B cell (primary cell): Measurements from ENCODE around the gene C20orf144. TPM values are rescaled to one million over a fixed set of nuclear protein-coding genes. Genes with fewer than 3 reads are reported as not detected.

Experiments
- ATAC-seq: fragments of 200-7000 bp; cut with Tn5 transposase; one replicate; pipeline ENCODE4 v1.10.0; 2021; ENCODE audit warnings: low read depth, mild to moderate bottlenecking, moderate number of reproducible peaks, moderate library complexity
- CTCF ChIA-PET: fragments of 350-600 bp; sonication (Branson Sonifier 250); formaldehyde crosslinking; loops from one replicate; lab custom pipeline; 2021; ENCODE audit warnings: antibody characterized with exemption, inconsistent platforms; lab: Charles Lee
- POLR2A ChIA-PET: fragments of 350-600 bp; sonication (Branson Sonifier 250); formaldehyde crosslinking; loops from one replicate; lab custom pipeline; 2021; ENCODE audit warnings: antibody characterized with exemption; lab: Charles Lee
- DNase-seq: peaks from one replicate; pipeline ENCODE4 v3.0.0; 2013
- H2AFZ ChIP-seq: 2 replicates; pipeline ENCODE4 v1.6.1; 2012; ENCODE audit warnings: mild to moderate bottlenecking, low read depth, low read length; ENCODE audit not compliant: insufficient read depth, poor library complexity, severe bottlenecking
- H3K27ac ChIP-seq, 2 donors: 1 replicate in 1 of 2; 2 replicates in 1 of 2; pipeline ENCODE4 v1.5.1; 2012 to 2013; ENCODE audit warnings: low read length in 2 of 2, mild to moderate bottlenecking in 2 of 2, moderate library complexity in 1 of 2
- H3K27me3 ChIP-seq, 4 experiments: fragments of 200-600 bp in 1 of 4; sonication (generic) in 1 of 4; replicated peaks in 1 of 4; 1 replicate in 2 of 4; 2 replicates in 2 of 4; pipeline versions ENCODE4 v1.6.1 to v1.7.0; 2013 to 2016; ENCODE audit warnings: low read length in 3 of 4, mild to moderate bottlenecking in 2 of 4, mixed read lengths in 1 of 4, moderate library complexity in 1 of 4; ENCODE audit not compliant: insufficient read depth in 4 of 4, control insufficient read depth in 3 of 4; ENCODE audit errors: control extremely low read depth in 1 of 4
- H3K36me3 ChIP-seq, 2 experiments: replicated peaks in 1 of 2; 1 replicate in 1 of 2; 2 replicates in 1 of 2; pipeline versions ENCODE4 v1.6.1 to v1.7.1; 2013; ENCODE audit warnings: low read length in 1 of 2; ENCODE audit not compliant: insufficient read depth in 2 of 2, control insufficient read depth in 1 of 2; ENCODE audit errors: control extremely low read depth in 1 of 2, extremely low read depth in 1 of 2
- H3K4me1 ChIP-seq, 2 donors: fragments of 200-600 bp in 1 of 2; sonication (generic) in 1 of 2; 1 replicate in 1 of 2; 2 replicates in 1 of 2; pipeline versions ENCODE4 v1.5.1 to v1.6.1; 2013 to 2017; ENCODE audit warnings: low read length in 2 of 2; ENCODE audit not compliant: control insufficient read depth in 2 of 2, insufficient read depth in 2 of 2
- H3K4me2 ChIP-seq: replicated peaks from 2 replicates; pipeline ENCODE3; 2012; ENCODE audit warnings: mild to moderate bottlenecking, low read depth, low read length; ENCODE audit not compliant: poor library complexity, severe bottlenecking
- H3K4me3 ChIP-seq, 5 experiments: fragments of 200-600 bp in 1 of 5; sonication (generic) in 1 of 5; 1 replicate in 3 of 5; 2 replicates in 2 of 5; pipeline versions ENCODE4 v1.5.1 to v1.7.0; 2011 to 2016; ENCODE audit warnings: low read length in 4 of 5, mild to moderate bottlenecking in 4 of 5, low read depth in 2 of 5, control low read depth in 1 of 5, moderate library complexity in 1 of 5; ENCODE audit not compliant: insufficient read depth in 1 of 5; ENCODE audit errors: control extremely low read depth in 1 of 5, extremely low read depth in 1 of 5
- H3K79me2 ChIP-seq: fragments of 200-600 bp; sonication (generic); one replicate; pipeline ENCODE4 v1.6.0; 2016; ENCODE audit warnings: low read length; ENCODE audit not compliant: control insufficient read depth, insufficient read depth
- H3K9ac ChIP-seq: fragments of 200-600 bp; sonication (generic); 2 replicates; pipeline ENCODE4 v1.6.1; 2017; ENCODE audit warnings: mild to moderate bottlenecking, low read length, moderate library complexity
- H3K9me3 ChIP-seq, 3 donors: one replicate each; pipeline versions ENCODE4 v1.6.1 to v1.7.1; 2013; ENCODE audit warnings: low read length in 2 of 3; ENCODE audit not compliant: control insufficient read depth in 2 of 3, insufficient read depth in 1 of 3; ENCODE audit errors: control extremely low read depth in 1 of 3
- H4K20me1 ChIP-seq: 2 replicates; pipeline ENCODE4 v1.6.0; 2012; ENCODE audit warnings: mild to moderate bottlenecking, low read length; ENCODE audit not compliant: insufficient read depth, control insufficient read depth, poor library complexity, severe bottlenecking
- H3K27ac Mint-ChIP-seq: one replicate; pipeline ENCODE4 v1.8.0; 2021; ENCODE audit warnings: mixed read lengths
- H3K27me3 Mint-ChIP-seq: one replicate; pipeline ENCODE4 v1.8.0; 2021; ENCODE audit warnings: mixed read lengths
- H3K4me1 Mint-ChIP-seq: one replicate; pipeline ENCODE4 v1.8.0; 2021; ENCODE audit warnings: mixed read lengths
- H3K4me3 Mint-ChIP-seq: one replicate; pipeline ENCODE4 v1.8.0; 2021; ENCODE audit warnings: mixed read lengths
- H3K9me3 Mint-ChIP-seq: one replicate; pipeline ENCODE4 v1.8.0; 2022; ENCODE audit warnings: mixed read lengths; ENCODE audit not compliant: insufficient read depth
- CTCF ChIP-seq: fragments of 200-600 bp; IDR thresholded peaks from one replicate; pipeline ENCODE4 v1.8.0; 2022; ENCODE audit warnings: antibody characterized with exemption, mild to moderate bottlenecking
- EZH2 ChIP-seq: IDR thresholded peaks from 2 replicates; pipeline ENCODE4 v1.6.1; 2012; ENCODE audit warnings: borderline replicate concordance, low read depth, mild to moderate bottlenecking, moderate library complexity, low read length; ENCODE audit not compliant: insufficient read depth, poor library complexity, severe bottlenecking
- WGBS: methylation state at CpG from one replicate; pipeline ENCODE4 v1.1.5; 2013; ENCODE audit warnings: missing lambda C conversion rate; ENCODE audit not compliant: insufficient coverage; 5-methylcytosine and 5-hydroxymethylcytosine counted together
- intact Hi-C: fragments of 100-400 bp; cut with micrococcal nuclease; formaldehyde crosslinking; loops from one replicate; pipeline ENCODE4 v1.10.0; 2022
- polyA plus RNA-seq: library from polyadenylated mRNA; depleted of rRNA; stranded (reverse); fragments of >200 nt; gene quantifications from 2 replicates; pipeline ENCODE4 v1.2.3, GENCODE V29; 2012
- total RNA-seq, 2 donors: library from RNA; stranded (reverse); fragments of 120-200 nt in 1 of 2; gene quantifications; 1 replicate in 1 of 2; 2 replicates in 1 of 2; pipeline versions ENCODE4 v1.2.3 to v1.2.4, GENCODE V29; 2013 to 2022

C20orf144 gene
- total and polyA plus RNA-seq, 2 donors (not counting 1 experiment from before 2014, with no cell fraction given), result 0.27 to 0.44 TPM

DNA sequence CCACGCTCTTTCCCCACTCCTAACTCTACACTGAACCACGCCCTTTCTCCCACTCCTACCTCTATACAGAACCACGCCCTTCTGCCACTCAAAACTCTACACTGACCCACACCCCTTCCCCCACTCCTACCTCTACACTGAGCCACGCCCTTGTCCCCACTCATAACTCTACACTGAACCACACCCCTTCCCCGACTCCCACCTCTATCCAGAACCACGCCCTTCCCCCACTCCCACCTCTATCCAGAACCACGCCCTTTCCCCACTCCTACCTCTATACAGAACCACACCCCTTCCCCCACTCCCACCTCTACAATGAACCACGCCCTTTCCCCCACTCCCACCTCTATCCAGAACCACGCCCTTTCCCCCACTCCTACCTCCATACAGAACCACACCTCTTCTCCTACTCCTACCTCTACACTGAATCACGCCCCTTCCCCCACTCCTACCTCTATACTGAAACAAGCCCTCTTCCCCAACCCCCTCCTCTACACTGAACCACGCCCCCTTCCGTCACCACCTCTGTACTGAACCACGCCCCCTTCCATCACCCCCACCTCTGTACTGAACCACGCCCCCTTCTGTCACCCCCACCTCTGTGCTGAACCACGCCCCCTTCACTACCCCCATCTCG, 47.9 kb downstream of the C20orf144 start:
- no peak for DNase-seq
- H4K20me1 ChIP-seq, result no peaks in the 10 kb centered on the region
- no peak overlapping the region for H3K4me3 Mint-ChIP-seq
- H3K9ac ChIP-seq, result no peak overlapping the region
- CTCF ChIA-PET, result no interaction called here
- H3K9me3 Mint-ChIP-seq, result no peaks in the 10 kb centered on the region
- no peaks in the 10 kb centered on the region for H3K27me3 ChIP-seq
- H3K4me1 Mint-ChIP-seq, result peaks cover 2% of the 10 kb centered on the region
- no peaks in the 10 kb centered on the region for H3K9me3 ChIP-seq
- no peak for ATAC-seq
- H3K4me2 ChIP-seq, result no peak overlapping the region
- no peak overlapping the region for H3K27ac Mint-ChIP-seq
- H3K79me2 ChIP-seq, result no peaks in the 10 kb centered on the region
- H3K36me3 ChIP-seq, result peaks cover 0 to 50% of the 10 kb centered on the region in 2 experiments
- intact Hi-C loops, result no loop called here
- no peak overlapping the region for H3K27ac ChIP-seq
- no peak overlapping the region for H2AFZ ChIP-seq
- 94% methylated on average over 10 of the region's 16 CpGs for WGBS
- POLR2A ChIA-PET, result no interaction called here
- no peak overlapping the region for H3K4me3 ChIP-seq
- TF ChIP-seq CTCF (no peak), EZH2 (no peak)
- peaks cover 0 to 4% of the 10 kb centered on the region in 2 donors for H3K4me1 ChIP-seq
- H3K27me3 Mint-ChIP-seq, result no peaks in the 10 kb centered on the region

- H3K27ac ChIP-seq, result no peak overlapping the region
- Mint-ChIP-seq H3K4me3 (no peak overlapping the region), H3K4me1 (peaks cover 2% of the 10 kb centered on the region), H3K9me3 (no peaks in the 10 kb centered on the region), H3K27me3 (no peaks in the 10 kb centered on the region), H3K27ac (no peak overlapping the region)
- intact Hi-C loops, result no loop called here
- ATAC-seq, result no peak
- ChIA-PET CTCF (no interaction called here), POLR2A (no interaction called here)
- no peaks in the 10 kb centered on the region for H3K79me2 ChIP-seq
- no peak for TF ChIP-seq CTCF
- no peak for TF ChIP-seq EZH2
- no peak overlapping the region for H3K9ac ChIP-seq
- no peak overlapping the region for H3K4me3 ChIP-seq
- WGBS, result 97% methylated on average over 11 of the region's 14 CpGs
- peaks cover 0 to 4% of the 10 kb centered on the region in 2 donors for H3K4me1 ChIP-seq
- H3K4me2 ChIP-seq, result no peak overlapping the region
- H3K36me3 ChIP-seq, result peaks cover 0 to 50% of the 10 kb centered on the region in 2 experiments
- no peaks in the 10 kb centered on the region for H4K20me1 ChIP-seq
- no peaks in the 10 kb centered on the region for H3K9me3 ChIP-seq
- H2AFZ ChIP-seq, result no peak overlapping the region
- no peaks in the 10 kb centered on the region for H3K27me3 ChIP-seq
- no peak for DNase-seq
These were observed 48.7 kb downstream of the C20orf144 start for GRCh38 chr20:33710681-33711445.
